SK-N-SH (cell line): ENCODE measurements around the gene CCDC80.

Experiments used
- CHD2 ChIP-seq: fragments of 150-350 bp; IDR thresholded peaks from 2 replicates; pipeline ENCODE4 v1.6.1; 2018; ENCODE audit warnings: low read length; ENCODE audit not compliant: partially characterized antibody
- EP300 ChIP-seq, 2 experiments: IDR thresholded peaks; 2 replicates each; pipeline versions ENCODE4 v1.4.0 to v1.6.1; 2012; ENCODE audit warnings: borderline replicate concordance in 1 of 2, low read depth in 1 of 2, low read length in 1 of 2
- MXI1 ChIP-seq: IDR thresholded peaks from 2 replicates; pipeline ENCODE4 v1.6.1; 2012; ENCODE audit warnings: mild to moderate bottlenecking, low read depth, low read length, improper control_type of control experiment
- RFX5 ChIP-seq: IDR thresholded peaks from 2 replicates; pipeline ENCODE4 v1.6.1; 2012; ENCODE audit warnings: mild to moderate bottlenecking, improper control_type of control experiment, low read length
- TAF1 ChIP-seq: IDR thresholded peaks from 2 replicates; pipeline ENCODE4 v1.6.1; 2012; ENCODE audit warnings: low read depth, mild to moderate bottlenecking, low read length, moderate library complexity, borderline replicate concordance
- TF ChIP-seq, protein P1 (sequence below): fragments of 200-600 bp; sonication (generic); IDR thresholded peaks from 2 replicates; pipeline ENCODE4 v1.6.1; 2017; ENCODE audit warnings: antibody characterized with exemption, mild to moderate bottlenecking, moderate library complexity

DNA sequence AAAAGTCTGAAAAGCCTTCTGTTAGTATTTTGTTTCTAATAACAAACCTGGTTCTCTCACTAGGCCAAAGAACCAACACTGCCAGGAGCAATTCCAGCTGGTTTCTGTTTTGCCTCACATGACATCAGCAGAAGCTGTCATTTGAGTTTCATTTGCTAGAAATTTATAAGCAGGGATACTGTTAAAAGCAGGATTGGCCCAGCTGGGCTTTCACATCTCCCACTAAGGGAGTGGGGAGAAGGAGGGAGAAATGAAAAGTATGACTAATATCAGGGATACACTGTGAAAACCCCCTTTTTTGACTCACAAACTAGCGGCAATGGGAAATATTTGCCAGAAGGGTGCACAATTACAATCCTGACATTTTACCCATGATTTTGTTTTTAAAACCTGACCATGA is 5.3 kb downstream of the CCDC80 start:
- TF ChIP-seq TAF1, result no peak
- TF ChIP-seq RFX5, result no peak
- TF ChIP-seq, protein P1, sequence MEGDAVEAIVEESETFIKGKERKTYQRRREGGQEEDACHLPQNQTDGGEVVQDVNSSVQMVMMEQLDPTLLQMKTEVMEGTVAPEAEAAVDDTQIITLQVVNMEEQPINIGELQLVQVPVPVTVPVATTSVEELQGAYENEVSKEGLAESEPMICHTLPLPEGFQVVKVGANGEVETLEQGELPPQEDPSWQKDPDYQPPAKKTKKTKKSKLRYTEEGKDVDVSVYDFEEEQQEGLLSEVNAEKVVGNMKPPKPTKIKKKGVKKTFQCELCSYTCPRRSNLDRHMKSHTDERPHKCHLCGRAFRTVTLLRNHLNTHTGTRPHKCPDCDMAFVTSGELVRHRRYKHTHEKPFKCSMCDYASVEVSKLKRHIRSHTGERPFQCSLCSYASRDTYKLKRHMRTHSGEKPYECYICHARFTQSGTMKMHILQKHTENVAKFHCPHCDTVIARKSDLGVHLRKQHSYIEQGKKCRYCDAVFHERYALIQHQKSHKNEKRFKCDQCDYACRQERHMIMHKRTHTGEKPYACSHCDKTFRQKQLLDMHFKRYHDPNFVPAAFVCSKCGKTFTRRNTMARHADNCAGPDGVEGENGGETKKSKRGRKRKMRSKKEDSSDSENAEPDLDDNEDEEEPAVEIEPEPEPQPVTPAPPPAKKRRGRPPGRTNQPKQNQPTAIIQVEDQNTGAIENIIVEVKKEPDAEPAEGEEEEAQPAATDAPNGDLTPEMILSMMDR, result peak; percentile 32; the same call in 1 of the 2 replicates
- TF ChIP-seq EP300 (IDR thresholded peaks at IDR 0.05; ENCODE audit: borderline replicate concordance in 1 of 2, low read depth in 1 of 2, low read length in 1 of 2), result peak in 1 of 2 experiments; percentile 71; a peak in 2 of 4 replicates
- TF ChIP-seq MXI1, result no peak
- TF ChIP-seq CHD2, result no peak
